ENCODE measurements around the gene RET.

- TF ChIP-seq CTCF (IDR thresholded peaks at IDR 0.05), result no peak
- peak; percentile 29 to 57 (median 35) for TF ChIP-seq POLR2AphosphoS5 (IDR thresholded peaks at IDR 0.05)
Measured at GRCh38 chr10:43138021-43138756, 61.3 kb downstream of the RET start, which contains the start of gene CSGALNACT2.
